HAP-1 (cell line): Measurements from ENCODE around the gene IFTAP.

Experiments
- DNase-seq, 2 experiments: peaks; one replicate each; pipeline ENCODE4 v3.0.0-alpha.2; 2016 to 2020; ENCODE audit warnings: low spot score in 2 of 2
- H3K27me3 ChIP-seq: fragments of 250-450 bp; sonication (Bioruptor Pico); 2 replicates; pipeline ENCODE4 v1.5.1; 2020; ENCODE audit warnings: low read depth, mild to moderate bottlenecking, moderate library complexity
- H3K36me3 ChIP-seq: fragments of 250-450 bp; sonication (Bioruptor Pico); replicated peaks from 2 replicates; pipeline ENCODE4 v1.5.1; 2020; ENCODE audit warnings: mild to moderate bottlenecking
- H3K4me1 ChIP-seq: fragments of 250-450 bp; sonication (Bioruptor Pico); 2 replicates; pipeline ENCODE4 v1.5.1; 2020; ENCODE audit warnings: mild to moderate bottlenecking
- H3K4me3 ChIP-seq: fragments of 250-450 bp; sonication (Bioruptor Pico); 2 replicates; pipeline ENCODE4 v1.5.1; 2020; ENCODE audit warnings: mild to moderate bottlenecking, moderate library complexity
- H3K9me3 ChIP-seq: fragments of 250-450 bp; sonication (Bioruptor Pico); 2 replicates; pipeline ENCODE4 v1.5.1; 2020; ENCODE audit warnings: mild to moderate bottlenecking, moderate library complexity
- in situ Hi-C: fragments of 300-500 bp; cut with MboI; formaldehyde crosslinking; loops from 3 replicates; pipeline ENCODE4 v1.14.3; 2020; ENCODE audit warnings: low sequenced_read_pairs, inconsistent platforms, mixed read lengths

Gene IFTAP

GRCh38 chr11:36608491-36609199, 14.3 kb downstream of the IFTAP start:
- no peak for DNase-seq
- H3K4me3 ChIP-seq = no peak overlapping the region
- H3K36me3 ChIP-seq = no peaks in the 10 kb centered on the region
- in situ Hi-C loops = no loop called here
- no peaks in the 10 kb centered on the region for H3K4me1 ChIP-seq
- H3K27me3 ChIP-seq = no peaks in the 10 kb centered on the region
- no peaks in the 10 kb centered on the region for H3K9me3 ChIP-seq

- in situ Hi-C loops = no loop called here
- no peak for DNase-seq
- Histone ChIP-seq H3K4me1 (no peaks in the 10 kb centered on the region), H3K9me3 (no peaks in the 10 kb centered on the region), H3K4me3 (no peak overlapping the region), H3K27me3 (no peaks in the 10 kb centered on the region), H3K36me3 (no peaks in the 10 kb centered on the region)
These were observed 15.1 kb downstream of the IFTAP start for GRCh38 chr11:36609383-36609782.

DNA sequence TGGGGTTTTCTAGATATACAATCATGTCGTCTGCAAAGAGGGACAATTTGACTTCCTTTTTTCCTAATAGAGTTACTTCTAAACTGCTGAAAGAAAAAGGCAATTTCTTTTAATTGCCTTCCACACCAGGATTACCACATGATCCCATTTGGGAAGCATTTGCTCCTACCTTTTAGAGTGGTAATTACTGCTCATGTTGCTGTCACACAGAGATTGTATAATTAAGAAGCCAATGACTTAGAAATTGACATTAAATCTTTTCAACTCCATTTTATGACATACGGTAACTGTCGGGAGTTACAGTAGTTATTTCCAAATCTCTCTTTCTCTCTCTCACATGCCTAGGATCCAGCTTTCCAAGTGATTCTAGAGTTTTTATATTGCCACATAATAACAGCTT, 21.5 kb downstream of the IFTAP start:
- Histone ChIP-seq H3K4me3 (no peak overlapping the region), H3K36me3 (no peaks in the 10 kb centered on the region), H3K9me3 (no peaks in the 10 kb centered on the region), H3K27me3 (no peaks in the 10 kb centered on the region), H3K4me1 (no peaks in the 10 kb centered on the region)
- in situ Hi-C loops = no loop called here
- DNase-seq = no peak

- Histone ChIP-seq H3K9me3 (no peaks in the 10 kb centered on the region), H3K4me1 (no peaks in the 10 kb centered on the region), H3K36me3 (no peaks in the 10 kb centered on the region), H3K27me3 (no peaks in the 10 kb centered on the region), H3K4me3 (no peak overlapping the region)
- in situ Hi-C loops = no loop called here
- DNase-seq = no peak
These were observed 23.5 kb downstream of the IFTAP start for GRCh38 chr11:36617543-36618362.

GRCh38 chr11:36618363-36619047, 24.2 kb downstream of the IFTAP start:
- H3K4me1 ChIP-seq = no peaks in the 10 kb centered on the region
- DNase-seq = no peak
- H3K27me3 ChIP-seq = no peaks in the 10 kb centered on the region
- H3K36me3 ChIP-seq = no peaks in the 10 kb centered on the region
- in situ Hi-C loops = no loop called here
- no peak overlapping the region for H3K4me3 ChIP-seq
- no peaks in the 10 kb centered on the region for H3K9me3 ChIP-seq

- in situ Hi-C loops = no loop called here
- Histone ChIP-seq H3K4me1 (no peaks in the 10 kb centered on the region), H3K36me3 (no peaks in the 10 kb centered on the region), H3K9me3 (no peaks in the 10 kb centered on the region), H3K27me3 (no peaks in the 10 kb centered on the region), H3K4me3 (no peak overlapping the region)
- no peak for DNase-seq
These were observed 25.2 kb downstream of the IFTAP start for GRCh38 chr11:36619502-36619901.

GRCh38 chr11:36620246-36620645, 25.9 kb downstream of the IFTAP start:
- H3K4me1 ChIP-seq = no peaks in the 10 kb centered on the region

DNA sequence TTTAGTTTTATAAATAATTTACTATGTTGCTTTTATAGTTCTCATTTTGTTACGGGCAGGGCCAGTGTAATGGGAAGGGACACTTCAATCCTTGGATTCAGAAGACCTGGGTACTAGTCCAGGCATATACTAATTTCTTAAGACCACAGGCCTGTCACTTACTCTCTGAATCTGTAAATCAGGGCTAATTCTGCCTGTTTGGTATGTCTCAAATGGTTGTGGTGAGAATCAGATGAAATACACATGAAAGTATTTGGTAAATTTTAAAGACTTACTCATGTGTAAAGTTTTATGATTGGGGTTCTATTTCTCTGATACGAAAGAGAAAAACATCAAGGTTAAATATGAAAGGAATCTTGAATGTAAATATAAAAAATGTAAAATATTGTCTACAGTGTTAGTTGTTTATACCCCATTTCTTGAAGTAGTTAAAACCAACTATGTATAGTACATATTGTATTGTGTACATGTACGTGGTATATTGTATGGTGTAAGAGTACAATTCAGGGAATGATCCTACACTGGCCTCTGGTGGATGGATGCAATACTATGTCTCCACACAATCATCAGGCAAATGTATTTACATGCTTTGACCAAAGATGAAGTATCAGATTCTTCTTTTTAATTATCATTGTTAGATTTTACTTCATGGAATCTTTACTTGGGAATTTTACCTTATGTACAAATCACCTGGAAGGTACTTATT, 28.3 kb downstream of the IFTAP start:
- Histone ChIP-seq H3K27me3 (no peaks in the 10 kb centered on the region), H3K4me1 (no peaks in the 10 kb centered on the region), H3K4me3 (no peak overlapping the region), H3K36me3 (no peaks in the 10 kb centered on the region), H3K9me3 (no peaks in the 10 kb centered on the region)
- in situ Hi-C loops = no loop called here
- peak; percentile 12 to 13 for DNase-seq

More at GRCh38 chr11:36620246-36620645, 25.9 kb downstream of the IFTAP start:
- Histone ChIP-seq H3K4me3 (no peak overlapping the region), H3K27me3 (no peaks in the 10 kb centered on the region), H3K36me3 (no peaks in the 10 kb centered on the region), H3K9me3 (no peaks in the 10 kb centered on the region)
- no peak for DNase-seq
- in situ Hi-C loops = no loop called here

GRCh38 chr11:36623494-36623893, 29.2 kb downstream of the IFTAP start:
- Histone ChIP-seq H3K9me3 (no peaks in the 10 kb centered on the region), H3K4me3 (no peak overlapping the region), H3K36me3 (no peaks in the 10 kb centered on the region), H3K27me3 (no peaks in the 10 kb centered on the region), H3K4me1 (peaks cover 6% of the 10 kb centered on the region)
- no peak for DNase-seq
- in situ Hi-C loops = no loop called here

DNA sequence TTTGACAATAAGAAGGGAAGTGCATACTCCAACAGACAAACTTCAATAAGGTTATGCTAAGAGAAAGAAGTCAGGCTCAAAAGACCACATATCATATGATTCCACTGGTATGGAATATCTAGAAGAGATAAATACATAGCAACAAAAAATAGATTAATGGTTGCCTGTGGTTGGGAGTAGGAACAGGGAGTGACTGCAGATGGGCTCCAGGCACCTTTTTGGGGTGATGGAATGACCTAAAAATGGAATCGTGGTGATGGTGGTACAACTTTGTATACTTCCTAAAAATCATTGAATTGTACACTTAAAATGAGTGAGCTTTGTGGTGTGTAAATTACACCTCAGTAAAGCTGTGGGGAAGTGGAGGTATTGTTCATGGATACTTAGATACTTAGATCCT, 32.7 kb downstream of the IFTAP start:
- H3K4me1 ChIP-seq = peaks cover 21% of the 10 kb centered on the region
- in situ Hi-C loops = no loop called here

DNA sequence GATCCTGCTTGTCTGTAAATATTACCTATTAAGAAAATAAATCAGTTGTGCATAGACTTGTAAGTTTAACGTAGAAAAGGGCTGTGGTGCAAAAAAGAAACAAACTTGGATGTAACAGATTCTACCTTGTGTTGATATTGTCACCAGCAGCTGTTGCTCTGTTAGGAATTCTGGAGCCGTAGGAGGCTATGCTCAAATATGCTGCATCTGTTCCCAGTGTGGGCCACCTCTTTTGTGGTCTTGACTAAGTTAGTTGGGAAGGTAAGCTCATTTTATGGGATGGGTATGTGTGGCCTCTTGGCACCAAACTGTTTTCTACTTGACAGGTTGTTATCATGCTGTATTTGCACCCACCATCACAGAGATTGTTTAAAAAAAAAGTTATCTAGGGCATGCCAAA, 33.2 kb downstream of the IFTAP start:
- Histone ChIP-seq H3K4me3 (no peak overlapping the region), H3K36me3 (no peaks in the 10 kb centered on the region), H3K9me3 (no peaks in the 10 kb centered on the region), H3K4me1 (peaks cover 24% of the 10 kb centered on the region), H3K27me3 (no peaks in the 10 kb centered on the region)
- no peak for DNase-seq
- in situ Hi-C loops = no loop called here

More for the DNA sequence above, 32.7 kb downstream of the IFTAP start:
- no peak overlapping the region for H3K4me3 ChIP-seq
- no peaks in the 10 kb centered on the region for H3K9me3 ChIP-seq
- H3K36me3 ChIP-seq = no peaks in the 10 kb centered on the region
- no peaks in the 10 kb centered on the region for H3K27me3 ChIP-seq
- DNase-seq = no peak

GRCh38 chr11:36628141-36628540, 33.8 kb downstream of the IFTAP start:
- no peaks in the 10 kb centered on the region for H3K36me3 ChIP-seq
- H3K4me3 ChIP-seq = no peak overlapping the region
- H3K4me1 ChIP-seq = peaks cover 24% of the 10 kb centered on the region
- no peaks in the 10 kb centered on the region for H3K27me3 ChIP-seq
- no peaks in the 10 kb centered on the region for H3K9me3 ChIP-seq
- DNase-seq = no peak
- in situ Hi-C loops = no loop called here

GRCh38 chr11:36628765-36629244, 34.5 kb downstream of the IFTAP start:
- Histone ChIP-seq H3K4me3 (no peak overlapping the region), H3K4me1 (peaks cover 24% of the 10 kb centered on the region), H3K27me3 (no peaks in the 10 kb centered on the region), H3K36me3 (no peaks in the 10 kb centered on the region), H3K9me3 (no peaks in the 10 kb centered on the region)
- DNase-seq = peak; percentile 63 to 92
- in situ Hi-C loops = no loop called here
